GM12864 (cell line): ENCODE results near the gene RNF128.
"Not testable (repeated sequence)": the region's sequence is repeated elsewhere in the genome, so short reads cannot be mapped to it uniquely, and the experiment has no call there.

ENCODE experiments used
- DNase-seq: peaks from one replicate; pipeline ENCODE4 v3.0.0-alpha.2; 2011; ENCODE audit warnings: low read depth
- H3K4me3 ChIP-seq: 2 replicates; pipeline ENCODE4 v1.5.1; 2011; ENCODE audit warnings: mild to moderate bottlenecking, low read depth, low read length, control low read depth
- CTCF ChIP-seq: IDR thresholded peaks from 2 replicates; pipeline ENCODE4 v1.5.1; 2011; ENCODE audit warnings: low read depth, mild to moderate bottlenecking, moderate library complexity, low read length, control low read depth, inconsistent platforms; ENCODE audit errors: missing control alignments

The RNF128 gene

DNA sequence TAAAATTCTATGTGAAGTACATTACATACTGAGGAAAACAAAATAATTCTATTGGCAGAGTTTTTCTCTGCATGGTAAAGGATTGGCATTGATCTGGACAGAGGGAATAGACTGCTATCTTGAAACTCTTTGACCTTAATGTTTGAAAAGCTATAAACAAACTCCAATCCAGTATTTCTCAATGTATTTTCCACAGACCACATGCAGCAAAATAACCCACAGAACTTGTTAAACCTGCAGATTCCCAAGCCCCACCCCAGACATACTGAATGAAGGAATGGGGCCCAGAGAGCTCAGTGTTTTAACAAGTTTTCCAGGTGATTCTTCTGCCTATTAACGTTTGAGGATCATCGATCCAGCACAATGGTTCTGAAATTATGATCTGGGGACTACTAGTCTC, 15.7 kb downstream of the RNF128 start:
- TF ChIP-seq CTCF, result no peak
- DNase-seq, result no peak
- H3K4me3 ChIP-seq, result no peak overlapping the region

GRCh38 chrX:106742805-106743204, 16.3 kb downstream of the RNF128 start:
- H3K4me3 ChIP-seq, result no peak overlapping the region
- DNase-seq, result no peak
- no peak for TF ChIP-seq CTCF

GRCh38 chrX:106748377-106748776, 21.9 kb downstream of the RNF128 start:
- TF ChIP-seq CTCF, result no peak
- no peak for DNase-seq
- no peak overlapping the region for H3K4me3 ChIP-seq

DNA sequence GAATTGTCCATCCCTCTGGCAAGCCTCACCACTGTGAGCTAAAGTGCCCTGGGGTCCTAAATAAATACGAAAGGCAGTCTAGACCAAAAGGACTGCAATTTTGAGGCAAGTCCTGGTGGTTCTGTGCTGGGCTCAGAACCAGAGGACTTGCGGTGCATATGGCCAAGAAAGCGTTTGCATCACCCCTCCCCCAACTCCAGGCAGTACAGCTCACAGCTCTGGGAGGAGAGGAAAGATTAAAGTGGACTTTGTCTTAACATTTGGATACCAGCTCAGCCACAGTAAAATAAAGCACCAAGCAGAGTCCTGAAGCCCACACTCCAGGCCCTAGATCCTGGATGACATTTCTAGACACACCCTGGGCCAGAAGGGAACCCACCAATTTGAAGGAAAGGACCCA, 24.9 kb downstream of the RNF128 start:
- no peak for TF ChIP-seq CTCF
- no peak for DNase-seq
- no peak overlapping the region for H3K4me3 ChIP-seq

DNA sequence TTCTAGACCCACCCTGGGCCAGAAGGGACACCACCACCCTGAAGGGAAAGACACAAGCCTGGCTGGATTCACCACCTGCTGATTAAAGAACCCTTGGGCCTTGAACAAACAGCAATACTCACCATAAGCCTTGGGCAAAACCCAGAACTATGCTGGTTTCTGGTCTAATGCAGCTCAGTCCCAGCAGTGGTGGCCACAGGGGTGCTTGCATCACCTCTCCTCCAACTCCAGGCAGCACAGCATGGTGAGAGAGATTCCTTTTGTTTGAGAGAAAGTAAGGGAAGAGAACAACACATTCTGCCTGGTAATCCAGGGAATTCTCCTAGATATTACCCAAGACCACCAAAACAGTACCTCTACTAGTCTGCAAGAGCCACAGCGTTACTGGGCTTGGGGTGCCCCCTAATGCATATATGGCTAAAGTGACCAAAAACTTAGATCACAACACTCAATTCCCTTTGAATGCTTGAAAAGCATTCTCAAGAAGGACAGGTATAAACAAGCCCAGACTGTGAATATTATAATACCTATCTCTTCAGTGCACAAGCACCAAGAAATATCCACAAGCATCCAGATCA, 25.7 kb downstream of the RNF128 start:
- TF ChIP-seq CTCF, result no peak
- no peak overlapping the region for H3K4me3 ChIP-seq
- DNase-seq, result no peak

GRCh38 chrX:106769288-106769687, 42.8 kb downstream of the RNF128 start:
- DNase-seq, H3K4me3 ChIP-seq: not testable (repeated sequence)

DNA sequence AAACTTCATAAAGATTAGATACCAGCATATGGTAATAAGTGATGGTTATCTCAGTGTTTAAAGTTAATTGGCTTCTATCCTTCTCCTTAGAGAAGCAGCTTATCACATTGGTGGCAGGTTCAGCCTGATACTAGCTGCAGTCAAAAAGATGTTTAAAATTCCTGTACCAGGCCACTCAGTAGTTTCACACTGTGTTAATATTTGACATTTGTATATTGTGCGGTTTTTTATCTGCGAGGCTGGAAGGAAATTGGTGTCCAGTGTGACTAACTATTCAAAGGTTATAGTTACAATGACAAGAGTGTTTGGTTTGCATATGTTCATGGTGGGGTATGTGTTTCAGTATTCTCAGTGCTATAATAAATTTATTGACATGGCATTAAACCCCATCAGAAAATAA, 48.5 kb downstream of the RNF128 start:
- DNase-seq, result no peak
- no peak overlapping the region for H3K4me3 ChIP-seq
- no peak for TF ChIP-seq CTCF

- TF ChIP-seq CTCF, result no peak
- no peak for DNase-seq
- H3K4me3 ChIP-seq, result no peak overlapping the region
These were observed 53.8 kb downstream of the RNF128 start for GRCh38 chrX:106780264-106780663.
